Uterus (tissue), 4 donors: ENCODE data around the gene CTDP1. TPM values are rescaled to one million over a fixed set of nuclear protein-coding genes. Genes with fewer than 3 reads are reported as not detected.

Experiments
- DNase-seq, 2 donors: peaks; one replicate each; pipeline ENCODE4 v3.0.0-alpha.2; 2019 to 2020
- H3K27ac ChIP-seq, 2 donors: fragments of 200-600 bp; sonication (generic); 1 replicate in 1 of 2; 2 replicates in 1 of 2; pipeline ENCODE4 v1.5.1; 2016 to 2018
- H3K27me3 ChIP-seq, 2 donors: fragments of 200-600 bp; sonication (generic); one replicate each; pipeline ENCODE4 v1.5.1; 2018 to 2019; ENCODE audit warnings: control low read depth in 1 of 2
- H3K36me3 ChIP-seq, 2 donors: fragments of 200-600 bp; sonication (generic); one replicate each; pipeline ENCODE4 v1.5.1; 2019; ENCODE audit warnings: control low read depth in 1 of 2
- H3K4me1 ChIP-seq, 2 donors: fragments of 200-600 bp; sonication (generic); one replicate each; pipeline ENCODE4 v1.5.1; 2018 to 2019; ENCODE audit warnings: control low read depth in 1 of 2
- H3K4me3 ChIP-seq, 2 donors: fragments of 200-600 bp; sonication (generic); 1 replicate in 1 of 2; 2 replicates in 1 of 2; pipeline ENCODE4 v1.5.1; 2018 to 2019; ENCODE audit warnings: mild to moderate bottlenecking in 1 of 2
- H3K9me3 ChIP-seq, 2 donors: fragments of 200-600 bp; sonication (generic); one replicate each; pipeline ENCODE4 v1.5.1; 2019; ENCODE audit warnings: control low read depth in 1 of 2
- POLR2A ChIP-seq, 2 donors: fragments of 450-650 bp; IDR thresholded peaks; one replicate each; pipeline ENCODE4 v1.6.1; 2016; ENCODE audit warnings: antibody characterized with exemption in 2 of 2, mild to moderate bottlenecking in 1 of 2, moderate library complexity in 1 of 2
- intact Hi-C: fragments of 100-400 bp; cut with DNase I; formaldehyde crosslinking; loops from one replicate; pipeline ENCODE4 v1.15.1; 2023; ENCODE audit warnings: low total_unique reads
- total RNA-seq, 4 donors: library from RNA; depleted of rRNA in 3 of 4; stranded (reverse); fragments of >200 nt in 3 of 4; gene quantifications; one replicate each; pipeline versions ENCODE4 v1.1.0 to v1.2.4, GENCODE V29; 2014 to 2023
- TF ChIP-seq, protein P1 (sequence below), 4 experiments: fragments of 200-600 bp in 2 of 4; fragments of 450-650 bp in 2 of 4; sonication (generic) in 2 of 4; IDR thresholded peaks; one replicate each; pipeline ENCODE4 v1.5.1; 2016 to 2019; ENCODE audit warnings: antibody characterized with exemption in 4 of 4, mild to moderate bottlenecking in 2 of 4, moderate library complexity in 1 of 4
- donor health status: DM: yes; HTN: yes; CAD: no.

CTDP1 gene, protein sequence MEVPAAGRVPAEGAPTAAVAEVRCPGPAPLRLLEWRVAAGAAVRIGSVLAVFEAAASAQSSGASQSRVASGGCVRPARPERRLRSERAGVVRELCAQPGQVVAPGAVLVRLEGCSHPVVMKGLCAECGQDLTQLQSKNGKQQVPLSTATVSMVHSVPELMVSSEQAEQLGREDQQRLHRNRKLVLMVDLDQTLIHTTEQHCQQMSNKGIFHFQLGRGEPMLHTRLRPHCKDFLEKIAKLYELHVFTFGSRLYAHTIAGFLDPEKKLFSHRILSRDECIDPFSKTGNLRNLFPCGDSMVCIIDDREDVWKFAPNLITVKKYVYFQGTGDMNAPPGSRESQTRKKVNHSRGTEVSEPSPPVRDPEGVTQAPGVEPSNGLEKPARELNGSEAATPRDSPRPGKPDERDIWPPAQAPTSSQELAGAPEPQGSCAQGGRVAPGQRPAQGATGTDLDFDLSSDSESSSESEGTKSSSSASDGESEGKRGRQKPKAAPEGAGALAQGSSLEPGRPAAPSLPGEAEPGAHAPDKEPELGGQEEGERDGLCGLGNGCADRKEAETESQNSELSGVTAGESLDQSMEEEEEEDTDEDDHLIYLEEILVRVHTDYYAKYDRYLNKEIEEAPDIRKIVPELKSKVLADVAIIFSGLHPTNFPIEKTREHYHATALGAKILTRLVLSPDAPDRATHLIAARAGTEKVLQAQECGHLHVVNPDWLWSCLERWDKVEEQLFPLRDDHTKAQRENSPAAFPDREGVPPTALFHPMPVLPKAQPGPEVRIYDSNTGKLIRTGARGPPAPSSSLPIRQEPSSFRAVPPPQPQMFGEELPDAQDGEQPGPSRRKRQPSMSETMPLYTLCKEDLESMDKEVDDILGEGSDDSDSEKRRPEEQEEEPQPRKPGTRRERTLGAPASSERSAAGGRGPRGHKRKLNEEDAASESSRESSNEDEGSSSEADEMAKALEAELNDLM
- total RNA-seq, result 10 to 100 TPM in 3 of 4 donors, 1 to 10 TPM in 1; 6.2 to 22.5 (median 20.4) TPM

DNA sequence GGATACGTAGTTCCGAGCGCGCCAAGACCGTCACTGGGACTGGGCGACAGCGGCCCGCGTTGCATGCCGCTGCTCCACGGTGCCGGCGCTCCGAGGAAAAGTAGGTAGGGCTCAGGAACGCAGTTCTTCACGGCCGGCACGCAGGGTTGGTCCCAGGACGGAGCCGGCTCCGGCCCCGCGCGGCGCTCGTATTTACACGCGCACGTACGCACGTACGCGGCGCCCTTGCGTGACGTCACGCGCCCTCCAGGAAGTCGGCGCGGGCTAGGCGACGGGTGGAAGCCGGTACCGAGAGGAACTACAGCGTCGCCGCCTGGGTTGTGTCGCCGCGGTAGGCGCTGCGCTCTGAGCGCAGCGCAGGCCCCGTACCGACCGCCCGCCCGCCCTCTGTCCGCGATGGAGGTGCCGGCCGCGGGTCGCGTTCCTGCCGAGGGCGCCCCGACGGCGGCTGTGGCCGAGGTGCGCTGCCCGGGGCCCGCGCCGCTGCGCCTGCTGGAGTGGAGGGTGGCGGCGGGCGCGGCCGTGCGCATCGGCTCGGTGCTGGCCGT is at the start of gene CTDP1:
Gene CTDP1 (plus strand): TSS at position 252 of the 548 bp plus-strand sequence. CDS start 145 bp downstream, at position 397.
- Histone ChIP-seq H3K4me1 (peaks cover 0 to 14% of the 10 kb centered on the region in 2 donors), H3K27ac (peak within 1 kb of the TSS; percentile 96 to 100), H3K4me3 (peak within 1 kb of the TSS; percentile 71 to 85), H3K36me3 (no peaks in the 10 kb centered on the region), H3K27me3 (no peaks in the 10 kb centered on the region), H3K9me3 (no peaks in the 10 kb centered on the region)
- peak; percentile 87 to 89 for DNase-seq
- peak in 1 of 2 donors; percentile 45 for TF ChIP-seq POLR2A (IDR thresholded peaks at IDR 0.05)
- TF ChIP-seq, protein P1, sequence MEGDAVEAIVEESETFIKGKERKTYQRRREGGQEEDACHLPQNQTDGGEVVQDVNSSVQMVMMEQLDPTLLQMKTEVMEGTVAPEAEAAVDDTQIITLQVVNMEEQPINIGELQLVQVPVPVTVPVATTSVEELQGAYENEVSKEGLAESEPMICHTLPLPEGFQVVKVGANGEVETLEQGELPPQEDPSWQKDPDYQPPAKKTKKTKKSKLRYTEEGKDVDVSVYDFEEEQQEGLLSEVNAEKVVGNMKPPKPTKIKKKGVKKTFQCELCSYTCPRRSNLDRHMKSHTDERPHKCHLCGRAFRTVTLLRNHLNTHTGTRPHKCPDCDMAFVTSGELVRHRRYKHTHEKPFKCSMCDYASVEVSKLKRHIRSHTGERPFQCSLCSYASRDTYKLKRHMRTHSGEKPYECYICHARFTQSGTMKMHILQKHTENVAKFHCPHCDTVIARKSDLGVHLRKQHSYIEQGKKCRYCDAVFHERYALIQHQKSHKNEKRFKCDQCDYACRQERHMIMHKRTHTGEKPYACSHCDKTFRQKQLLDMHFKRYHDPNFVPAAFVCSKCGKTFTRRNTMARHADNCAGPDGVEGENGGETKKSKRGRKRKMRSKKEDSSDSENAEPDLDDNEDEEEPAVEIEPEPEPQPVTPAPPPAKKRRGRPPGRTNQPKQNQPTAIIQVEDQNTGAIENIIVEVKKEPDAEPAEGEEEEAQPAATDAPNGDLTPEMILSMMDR (IDR thresholded peaks at IDR 0.05), result peak in 2 of 4 experiments; percentile 6 to 41
- intact Hi-C loops, result no loop called here

DNA sequence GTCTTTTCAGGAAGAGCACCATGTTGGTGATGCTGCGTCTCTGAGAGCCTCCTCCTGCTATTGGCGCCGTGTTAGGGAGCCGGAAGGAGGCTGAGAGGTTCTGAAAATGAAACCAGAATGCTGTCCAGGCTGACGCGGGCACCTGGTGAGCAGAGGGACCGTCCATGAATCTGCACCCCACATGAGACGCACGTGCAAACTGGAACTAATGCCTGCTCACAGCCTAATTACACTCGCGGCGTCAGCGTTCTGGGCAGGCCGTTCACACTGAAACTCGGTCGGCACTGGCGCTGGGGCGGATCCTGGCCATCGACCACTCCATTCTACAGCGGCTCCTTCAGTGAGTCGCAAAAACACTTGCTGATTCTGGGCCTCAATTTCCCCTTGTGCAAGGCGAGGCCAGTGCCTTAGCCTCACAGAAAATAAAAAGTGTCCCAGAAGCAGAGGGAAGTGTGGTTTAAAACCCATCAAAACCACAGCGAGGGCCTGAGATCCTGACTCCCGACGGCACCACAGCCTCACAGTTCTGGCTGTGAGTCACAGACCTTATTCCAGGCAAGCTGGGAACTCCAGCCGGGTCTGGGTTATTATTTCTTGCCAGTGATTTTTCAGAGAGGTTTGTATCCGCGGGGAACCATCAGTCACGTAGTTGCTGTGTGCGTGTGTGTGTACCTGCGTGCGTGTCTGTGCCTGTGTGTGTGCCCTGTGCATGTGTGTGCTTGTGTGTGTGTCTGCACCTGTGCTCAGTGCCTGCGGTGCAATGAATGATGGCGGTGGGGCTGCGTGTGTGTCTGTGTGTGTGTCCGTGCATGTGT is 49.1 kb upstream of the CTDP1 start:
- no peak overlapping the region for H3K27ac ChIP-seq
- TF ChIP-seq POLR2A (IDR thresholded peaks at IDR 0.05), result no peak
- TF ChIP-seq, protein P1 (IDR thresholded peaks at IDR 0.05), result no peak
- DNase-seq, result peak in 1 of 2 donors; percentile 8
- H3K4me1 ChIP-seq, result no peaks in the 10 kb centered on the region
- no peak overlapping the region for H3K4me3 ChIP-seq
- H3K27me3 ChIP-seq, result no peaks in the 10 kb centered on the region
- intact Hi-C loops, result no loop called here
- H3K9me3 ChIP-seq, result no peaks in the 10 kb centered on the region
- H3K36me3 ChIP-seq, result no peaks in the 10 kb centered on the region

DNA sequence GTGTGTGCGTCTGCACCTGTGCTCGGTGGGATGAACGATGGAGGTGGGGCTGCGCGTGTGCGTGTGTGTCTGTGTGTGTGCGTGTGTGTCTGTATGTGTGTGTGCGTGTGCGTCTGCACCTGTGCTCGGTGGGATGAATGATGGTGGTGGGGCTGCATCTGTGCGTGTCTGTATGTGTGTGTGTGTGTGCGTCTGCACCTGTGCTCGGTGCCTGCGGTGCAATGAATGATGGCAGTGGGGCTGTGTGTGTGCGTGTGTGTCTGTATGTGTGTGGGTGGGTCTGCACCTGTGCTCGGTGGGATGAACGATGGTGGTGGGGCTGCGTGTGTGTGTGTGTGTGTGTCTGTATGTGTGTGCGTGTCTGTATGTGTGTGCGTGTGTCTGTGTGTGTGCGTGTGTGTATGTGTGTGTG is 48.5 kb upstream of the CTDP1 start:
- Histone ChIP-seq H3K4me3 (no peak overlapping the region), H3K36me3 (no peaks in the 10 kb centered on the region), H3K27ac (no peak overlapping the region), H3K4me1 (no peaks in the 10 kb centered on the region), H3K27me3 (no peaks in the 10 kb centered on the region), H3K9me3 (no peaks in the 10 kb centered on the region)
- TF ChIP-seq POLR2A (IDR thresholded peaks at IDR 0.05), result no peak
- TF ChIP-seq, protein P1 (IDR thresholded peaks at IDR 0.05), result no peak
- DNase-seq, result no peak
- intact Hi-C loops, result no loop called here

DNA sequence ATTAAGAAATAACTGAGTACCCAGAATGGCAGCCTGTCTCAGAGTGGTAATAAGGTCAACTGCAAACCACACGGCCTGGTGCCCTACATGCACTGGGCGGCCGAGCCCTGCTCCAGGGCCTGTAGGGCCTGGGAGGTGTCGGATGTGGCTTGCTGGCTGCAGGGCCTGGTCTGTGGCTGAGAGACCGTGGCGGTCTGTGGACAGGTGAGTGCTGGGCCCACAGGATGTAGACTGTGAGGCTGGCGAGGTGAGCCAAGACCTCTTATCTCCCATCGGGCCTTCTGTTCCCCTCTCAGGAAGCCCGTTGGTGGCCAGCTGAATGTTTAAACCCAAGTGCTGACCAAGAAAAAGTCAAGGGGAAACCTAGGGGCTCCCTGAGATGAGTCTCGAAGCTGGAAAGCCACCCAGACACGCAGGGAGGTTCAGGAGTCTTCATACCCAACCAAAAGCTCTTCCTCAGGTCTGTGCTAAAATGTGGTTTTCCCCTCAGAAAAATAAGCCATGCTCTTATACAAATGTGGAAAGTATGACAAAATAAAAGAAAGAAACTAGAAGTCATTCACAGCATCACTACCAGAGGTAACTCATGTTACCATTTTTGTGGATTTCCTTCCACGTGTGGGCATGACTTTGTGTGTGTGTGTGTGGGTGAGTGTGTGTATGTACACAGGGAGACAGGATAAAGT is 47.7 kb upstream of the CTDP1 start:
- Histone ChIP-seq H3K4me3 (no peak overlapping the region), H3K36me3 (no peaks in the 10 kb centered on the region), H3K27ac (no peak overlapping the region), H3K27me3 (no peaks in the 10 kb centered on the region), H3K4me1 (no peaks in the 10 kb centered on the region), H3K9me3 (no peaks in the 10 kb centered on the region)
- TF ChIP-seq POLR2A (IDR thresholded peaks at IDR 0.05), result no peak
- TF ChIP-seq, protein P1 (IDR thresholded peaks at IDR 0.05), result no peak
- no peak for DNase-seq
- intact Hi-C loops, result no loop called here
